OCI-LY1 (cell line): ENCODE data around the gene LMF2.

Source experiments
- CTCF ChIP-seq: fragments of 200-600 bp; sonication (generic), shearing (Covaris generic); IDR thresholded peaks from 2 replicates; pipeline ENCODE4 v1.5.1; 2017; ENCODE audit warnings: mild to moderate bottlenecking, antibody characterized with exemption, low read length, moderate library complexity, mixed read lengths
- EZH2 ChIP-seq: fragments of 200-600 bp; sonication (generic), shearing (Covaris generic); IDR thresholded peaks from 2 replicates; pipeline ENCODE4 v1.8.0; 2017; ENCODE audit warnings: borderline replicate concordance, mixed run types, mild to moderate bottlenecking, antibody characterized with exemption, low read length, moderate library complexity, mixed read lengths

DNA sequence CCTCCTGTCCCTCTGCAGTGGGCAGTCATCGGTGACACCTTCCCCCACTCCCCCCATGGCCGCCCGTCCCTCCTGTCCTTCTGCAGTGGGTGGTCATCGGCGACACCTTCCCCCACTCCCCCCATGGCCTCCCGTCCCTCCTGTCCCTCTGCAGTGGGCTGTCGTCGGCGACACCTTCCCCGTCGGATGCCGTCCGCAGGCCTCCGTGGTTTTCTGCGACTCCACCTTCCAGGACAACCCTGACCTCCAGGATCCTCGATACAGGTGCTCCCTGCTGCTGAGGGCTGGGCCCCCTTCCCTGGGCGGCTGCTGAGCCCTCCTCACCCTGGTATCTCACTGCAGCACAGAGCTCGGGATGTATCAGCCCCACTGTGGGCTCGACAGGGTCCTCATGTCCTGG lies 18.6 kb downstream of the LMF2 start:
- TF ChIP-seq CTCF (no peak), EZH2 (no peak)
